GM18870 (cell line): ENCODE results near the gene KRT80.

ENCODE experiments used
- ATAC-seq: cut with Tn5 transposase; IDR thresholded peaks from one replicate; pipeline ENCODE4 v1.9.1; 2021; ENCODE audit warnings: moderate library complexity; ENCODE audit not compliant: unreplicated experiment

KRT80 gene

DNA sequence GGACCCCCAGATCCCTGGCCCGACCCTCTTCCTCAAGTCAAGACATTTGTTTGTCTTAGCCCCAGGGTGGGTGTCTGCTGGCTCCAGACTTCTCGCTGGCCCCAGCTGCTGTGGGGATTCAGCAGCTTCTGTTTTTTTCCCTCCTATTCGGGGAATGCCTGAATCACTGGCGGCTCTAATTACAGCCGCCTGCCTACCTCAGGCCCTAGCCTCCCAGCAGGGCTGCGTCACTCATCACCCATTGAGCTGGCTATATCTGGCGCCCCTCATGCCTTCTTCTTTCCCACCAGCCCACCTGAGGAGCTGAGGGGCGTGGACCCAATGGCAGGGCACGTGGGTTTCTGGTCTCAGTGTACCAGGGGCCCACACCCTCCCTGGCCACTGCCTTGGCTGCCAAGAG is 10.1 kb downstream of the KRT80 start:
- no peak for ATAC-seq

DNA sequence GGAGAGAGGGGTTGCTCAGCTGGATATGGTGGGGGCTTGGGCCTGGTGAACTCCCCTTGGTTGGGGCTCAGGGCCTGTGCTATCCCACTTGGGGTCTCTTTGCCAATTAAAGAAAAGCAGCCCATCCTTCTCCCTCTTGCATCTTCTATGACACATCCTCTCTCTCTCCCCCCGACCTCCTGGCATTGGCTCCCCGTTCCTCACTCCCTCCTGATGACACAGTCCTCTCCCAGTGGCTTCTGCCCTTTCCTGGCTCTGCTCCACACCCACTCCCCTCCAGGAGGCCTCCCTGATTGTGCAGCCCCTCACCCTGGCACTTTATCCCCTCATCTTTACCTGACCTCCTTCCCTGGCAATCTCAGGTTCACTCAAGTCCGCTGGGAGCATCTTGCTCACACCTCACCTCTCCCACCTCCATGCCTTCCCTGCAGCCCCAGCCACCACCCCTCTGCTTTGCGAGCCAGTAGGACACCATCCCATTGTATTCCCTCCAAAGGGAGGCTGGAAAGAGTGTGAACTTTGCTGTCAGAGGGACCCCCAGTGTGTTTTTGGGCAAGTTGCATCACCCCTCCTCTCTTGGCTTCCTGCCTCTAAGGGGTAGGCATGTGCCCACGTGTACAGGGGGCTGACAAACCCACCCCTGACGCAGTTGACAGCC is 10.7 kb downstream of the KRT80 start:
- no peak for ATAC-seq

GRCh38 chr12:52179396-52179973 is 12.3 kb downstream of the KRT80 start:
- no peak for ATAC-seq

DNA sequence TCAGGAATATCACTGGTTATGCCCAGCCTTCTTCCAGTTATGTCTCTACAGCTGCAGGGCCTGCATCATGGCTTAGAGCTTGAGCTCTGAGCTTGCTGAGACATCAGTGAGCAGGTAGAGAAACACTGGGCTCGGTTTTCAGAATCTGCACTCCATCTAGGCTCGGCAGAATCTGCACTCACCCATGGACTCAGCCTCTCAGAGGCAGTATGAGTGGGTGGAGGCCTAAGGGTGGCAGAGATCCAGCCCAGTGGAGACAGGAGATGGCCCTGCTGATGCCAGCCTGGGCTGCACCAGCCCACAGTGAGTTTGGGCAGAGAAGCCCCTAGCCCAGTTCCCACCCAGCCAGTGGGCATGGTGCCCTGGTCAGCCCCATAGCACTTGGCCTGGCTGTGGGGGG is 12.8 kb downstream of the KRT80 start:
- ATAC-seq: no peak

DNA sequence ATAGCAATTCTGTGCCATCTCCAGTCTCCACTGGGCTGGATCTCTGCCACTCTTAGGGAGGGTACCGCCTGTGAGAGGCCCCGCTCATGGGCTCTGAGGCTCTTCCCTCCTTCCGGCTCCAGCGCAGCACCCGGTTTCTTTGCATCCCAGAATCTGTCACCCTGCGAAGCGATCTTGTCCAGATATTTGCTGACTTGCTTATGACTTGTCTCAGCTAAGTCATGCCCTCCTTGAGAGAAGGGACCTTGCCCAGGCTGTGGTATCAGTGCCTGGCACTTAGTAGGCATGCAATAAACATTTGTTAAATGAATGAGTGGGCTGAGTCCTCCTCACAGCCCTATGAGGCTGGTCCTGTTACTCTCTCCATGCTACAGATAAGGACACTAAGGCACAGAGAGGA is 13.4 kb downstream of the KRT80 start:
- no peak for ATAC-seq

DNA sequence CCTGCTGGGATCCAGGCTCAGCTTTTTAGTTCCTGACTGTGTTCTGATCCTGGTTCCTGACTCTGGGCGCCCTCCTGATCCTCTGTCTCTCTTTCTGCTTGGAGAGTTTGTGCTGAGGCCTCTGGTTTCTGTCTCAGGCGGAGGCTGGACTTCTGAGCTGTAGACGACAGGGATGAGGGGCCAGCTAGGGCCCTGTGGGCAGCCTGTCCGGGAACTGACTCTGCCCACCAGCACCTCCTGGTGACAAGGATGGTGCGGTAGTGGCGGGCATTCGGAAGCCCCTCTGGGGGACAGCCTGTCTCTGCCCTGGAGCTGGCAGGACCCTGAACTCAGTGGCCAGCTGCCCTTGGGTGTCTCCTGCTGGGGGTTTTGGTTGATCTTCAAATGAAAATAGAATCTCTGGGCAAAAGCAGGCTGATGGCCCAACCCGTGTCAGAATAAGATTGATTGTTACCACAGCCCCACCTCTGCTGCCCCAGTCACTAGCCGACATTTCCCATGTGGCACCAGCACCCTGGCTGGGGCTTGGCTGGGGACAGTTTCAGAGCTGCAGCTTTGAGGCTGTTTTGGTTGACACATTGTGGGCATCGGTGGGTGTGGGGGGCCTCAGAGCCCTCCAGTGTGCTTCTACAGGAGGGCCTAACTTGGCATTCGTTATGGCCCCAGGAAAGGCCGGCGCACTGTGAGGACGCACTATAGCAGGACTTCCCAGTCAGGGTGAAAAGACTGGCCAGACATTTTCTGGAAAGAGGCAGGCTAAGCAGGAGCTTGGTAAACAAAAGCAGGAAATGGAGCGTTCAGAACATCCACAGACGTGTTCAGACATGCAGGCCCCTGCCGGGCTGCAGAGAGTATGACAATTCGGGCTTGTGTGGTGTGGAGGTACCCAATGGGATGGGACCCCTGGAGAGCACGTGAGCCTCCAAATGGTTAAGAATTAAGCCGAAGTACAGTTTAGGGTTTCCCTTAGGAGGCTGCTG is 16.2 kb downstream of the KRT80 start:
- no peak for ATAC-seq

GRCh38 chr12:52173526-52173925 is 18.3 kb downstream of the KRT80 start:
- ATAC-seq: no peak

GRCh38 chr12:52172956-52173355 is 18.9 kb downstream of the KRT80 start:
- no peak for ATAC-seq

GRCh38 chr12:52171950-52172512 is 19.8 kb downstream of the KRT80 start:
- ATAC-seq: no peak

GRCh38 chr12:52170827-52171226 is 21.0 kb downstream of the KRT80 start:
- no peak for ATAC-seq

GRCh38 chr12:52169886-52170285 is 21.9 kb downstream of the KRT80 start:
- ATAC-seq: no peak

- no peak for ATAC-seq
Observed at GRCh38 chr12:52168019-52168717, 23.6 kb downstream of the KRT80 start.

- no peak for ATAC-seq
Observed at GRCh38 chr12:52167526-52167925, 24.3 kb downstream of the KRT80 start.

DNA sequence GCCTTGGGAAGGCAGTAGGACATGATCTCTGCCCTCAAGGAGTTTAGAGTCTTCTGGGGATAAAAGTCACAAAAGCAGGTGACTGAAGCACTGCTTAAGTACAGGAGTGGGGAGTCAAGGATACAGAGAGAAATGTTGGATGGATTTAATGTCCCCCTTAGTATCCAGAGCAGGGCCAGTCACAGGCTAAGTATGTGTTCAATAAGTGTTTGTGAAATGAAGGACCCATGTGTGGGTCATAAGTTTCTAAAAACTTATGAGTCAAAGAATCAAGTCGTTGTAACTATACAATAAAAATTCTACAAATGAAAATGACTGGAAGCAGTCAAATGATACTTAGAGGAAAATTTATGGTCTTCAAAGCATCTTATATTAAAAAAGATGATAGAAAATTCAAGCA is 25.1 kb downstream of the KRT80 start:
- no peak for ATAC-seq

DNA sequence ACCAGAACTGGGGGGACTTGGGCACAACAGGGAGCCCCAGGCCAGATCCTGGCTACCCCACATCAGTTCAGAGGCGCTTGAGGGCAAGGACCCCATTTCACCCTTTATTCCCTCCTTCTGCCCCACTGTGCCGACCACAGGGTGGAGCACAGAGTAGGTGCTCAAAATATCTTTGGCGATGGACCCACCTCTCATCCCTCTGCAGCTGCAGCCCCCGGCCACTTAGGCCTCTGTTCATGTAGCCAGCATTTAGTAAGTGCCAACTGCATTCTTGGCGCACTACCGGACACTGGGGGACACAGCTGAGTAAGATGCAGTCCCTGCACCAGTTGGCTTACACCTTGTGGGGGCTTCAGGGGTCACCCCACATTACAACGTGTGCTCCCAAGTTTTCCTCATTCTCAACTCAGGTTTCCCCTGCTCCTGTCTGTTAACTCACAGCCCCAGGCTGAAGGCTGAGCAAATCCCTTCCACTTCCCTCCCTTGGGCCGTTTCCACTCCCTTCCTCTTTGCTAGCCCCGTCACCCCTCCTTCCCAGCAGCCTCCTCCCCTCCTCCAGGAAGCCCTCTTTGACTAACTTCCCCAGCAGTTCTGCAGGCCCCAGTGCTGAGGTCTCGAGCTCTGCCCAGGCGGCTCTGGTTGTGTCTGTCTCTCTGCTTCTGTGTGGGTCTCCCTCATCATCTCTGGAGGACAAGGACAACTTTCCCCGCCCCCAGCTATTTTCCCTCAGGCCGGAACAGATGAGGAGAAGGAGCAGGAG is 26.5 kb downstream of the KRT80 start:
- ATAC-seq: no peak

GRCh38 chr12:52164624-52165023 is 27.2 kb downstream of the KRT80 start:
- no peak for ATAC-seq

DNA sequence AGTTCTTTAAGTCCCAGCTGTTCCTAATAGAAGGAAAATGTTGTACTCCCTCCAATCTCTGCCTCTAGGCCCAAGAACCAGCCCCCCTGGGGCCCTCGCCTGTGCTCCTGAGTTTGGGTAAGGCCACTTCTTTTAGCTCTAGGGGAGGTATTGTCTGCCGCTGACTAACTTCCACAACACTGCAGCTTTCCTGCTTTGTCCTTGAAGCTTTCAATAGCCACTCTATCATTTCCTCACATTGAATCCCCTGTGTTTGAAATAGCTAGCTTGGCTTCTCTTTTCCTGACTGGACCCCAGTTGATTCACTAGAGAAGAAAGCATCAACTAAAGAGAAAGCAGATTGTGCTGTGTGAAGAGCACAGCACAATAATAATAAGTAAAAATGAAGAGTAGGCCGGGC is 28.8 kb downstream of the KRT80 start:
- ATAC-seq: no peak

GRCh38 chr12:52160200-52160599 is 31.6 kb downstream of the KRT80 start:
- ATAC-seq: no peak

GRCh38 chr12:52157566-52158150 is 34.2 kb downstream of the KRT80 start:
- no peak for ATAC-seq
